IPS DF 6.9 (cell line): ENCODE results near the gene HOXC12.

Source experiments
- DNase-seq: peaks from one replicate; pipeline ENCODE4 v3.0.0-alpha.2; 2013; ENCODE audit warnings: low read depth, low spot score
- H3K27ac ChIP-seq: one replicate; pipeline ENCODE4 v1.5.1; 2013; ENCODE audit warnings: low read length, control low read depth
- H3K27me3 ChIP-seq: 2 replicates; pipeline ENCODE4 v1.6.1; 2013; ENCODE audit warnings: mild to moderate bottlenecking, low read length; ENCODE audit not compliant: control insufficient read depth, insufficient read depth
- H3K36me3 ChIP-seq: 2 replicates; pipeline ENCODE4 v1.6.1; 2013; ENCODE audit warnings: low read length; ENCODE audit not compliant: control insufficient read depth, insufficient read depth
- H3K4me1 ChIP-seq: 2 replicates; pipeline ENCODE4 v1.6.1; 2013; ENCODE audit warnings: low read length; ENCODE audit not compliant: control insufficient read depth, insufficient read depth
- H3K4me3 ChIP-seq: 2 replicates; pipeline ENCODE4 v1.5.1; 2013; ENCODE audit warnings: mild to moderate bottlenecking, low read length
- H3K9me3 ChIP-seq: 2 replicates; pipeline ENCODE4 v1.6.1; 2013; ENCODE audit warnings: low read length, inconsistent platforms; ENCODE audit not compliant: control insufficient read depth, insufficient read depth
- WGBS: extraction: QIAGEN DNeasy Blood & Tissue Kit; methylation state at CpG from one replicate; pipeline ENCODE4 v1.1.7; 2013; ENCODE audit warnings: mixed read lengths, missing lambda C conversion rate; ENCODE audit not compliant: insufficient read length, insufficient coverage; 5-methylcytosine and 5-hydroxymethylcytosine counted together

HOXC12 gene

DNA sequence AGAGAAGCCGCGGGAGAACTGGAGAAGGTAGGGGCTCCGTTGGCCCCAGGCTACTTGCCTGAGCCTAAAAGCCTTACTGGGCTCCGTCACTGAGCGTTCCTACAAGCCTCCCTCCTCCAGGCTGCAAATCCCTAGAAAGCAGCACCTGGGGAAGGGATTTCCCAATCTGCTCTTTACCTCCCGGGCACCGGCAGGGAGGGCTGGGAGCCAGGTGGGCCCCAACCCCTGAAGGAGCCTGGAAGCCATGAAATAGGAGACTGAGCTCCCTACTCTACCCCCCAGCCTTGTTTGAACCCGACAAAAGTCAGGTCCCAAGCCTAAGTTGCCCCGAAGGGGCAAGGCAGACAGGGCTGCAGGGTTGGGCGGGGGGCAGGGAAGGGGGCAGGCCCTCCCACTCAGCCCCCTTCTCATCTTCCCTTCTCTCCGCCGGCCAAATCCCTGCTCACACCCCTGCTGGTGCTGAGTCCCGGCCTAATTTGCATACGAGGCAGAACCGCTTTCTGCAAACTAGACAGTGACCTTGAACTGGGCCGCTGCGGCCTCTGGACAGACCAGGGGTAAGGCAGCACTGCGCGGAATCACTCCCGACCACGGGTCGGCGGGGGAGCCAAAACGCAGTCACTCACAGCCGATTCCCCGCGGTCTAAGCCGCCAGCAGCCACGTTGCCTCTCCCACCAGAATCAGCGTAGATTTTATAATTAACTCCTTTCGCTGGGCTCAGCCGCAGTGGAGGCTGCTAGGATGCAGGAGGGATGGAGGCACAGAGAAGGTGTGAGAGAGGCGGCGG, 3.7 kb upstream of the HOXC12 start:
- no CpG with 5 or more reads among the region's 34 CpGs for WGBS
- Histone ChIP-seq H3K27ac (no peak overlapping the region), H3K4me3 (no peak overlapping the region), H3K36me3 (no peaks in the 10 kb centered on the region), H3K4me1 (peaks cover 2% of the 10 kb centered on the region; the same call in 1 of the 2 replicates), H3K27me3 (peaks cover 97% of the 10 kb centered on the region), H3K9me3 (no peaks in the 10 kb centered on the region)
- DNase-seq = no peak

DNA sequence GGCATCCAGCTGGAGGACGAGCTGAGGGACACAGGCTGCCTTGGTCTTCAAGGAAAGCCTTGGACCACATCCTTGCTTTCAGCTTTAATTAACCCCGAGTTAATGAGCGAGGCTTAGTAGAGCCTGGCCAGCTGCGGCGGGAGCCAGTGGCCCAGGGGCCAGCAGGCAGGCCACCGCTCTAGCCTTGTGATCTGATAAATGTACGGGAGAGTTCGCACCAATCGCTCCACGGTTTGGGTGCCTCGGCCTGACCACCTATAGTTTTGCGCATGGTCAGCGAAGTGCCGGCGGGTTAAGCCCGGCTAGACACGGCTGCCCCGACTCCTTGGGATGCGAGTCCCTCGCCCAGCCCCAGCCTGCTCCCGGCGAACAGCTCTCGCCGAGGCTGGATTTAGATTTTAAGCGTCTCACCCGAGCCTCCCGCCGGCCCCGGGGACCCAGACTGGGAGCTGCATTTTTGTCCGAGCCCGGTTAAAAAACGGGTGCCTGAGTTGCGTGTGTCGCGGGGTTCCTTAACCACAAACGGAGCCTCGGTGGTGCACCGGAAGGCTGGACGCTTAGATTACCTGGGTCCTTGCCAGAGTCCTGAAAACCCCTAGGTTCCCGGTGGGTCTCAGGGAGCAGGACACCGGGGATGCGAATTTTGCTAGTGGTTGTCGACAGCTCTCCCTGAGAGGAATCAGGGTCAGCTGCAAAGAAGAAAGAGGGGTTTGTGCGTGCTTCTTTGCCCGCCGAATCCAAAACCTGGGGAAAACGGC, 2.9 kb upstream of the HOXC12 start:
- Histone ChIP-seq H3K36me3 (no peaks in the 10 kb centered on the region), H3K27me3 (peaks cover 97% of the 10 kb centered on the region), H3K4me1 (peaks cover 2% of the 10 kb centered on the region; the same call in 1 of the 2 replicates), H3K27ac (no peak overlapping the region), H3K9me3 (no peaks in the 10 kb centered on the region), H3K4me3 (no peak overlapping the region)
- no CpG with 5 or more reads among the region's 47 CpGs for WGBS
- no peak for DNase-seq

DNA sequence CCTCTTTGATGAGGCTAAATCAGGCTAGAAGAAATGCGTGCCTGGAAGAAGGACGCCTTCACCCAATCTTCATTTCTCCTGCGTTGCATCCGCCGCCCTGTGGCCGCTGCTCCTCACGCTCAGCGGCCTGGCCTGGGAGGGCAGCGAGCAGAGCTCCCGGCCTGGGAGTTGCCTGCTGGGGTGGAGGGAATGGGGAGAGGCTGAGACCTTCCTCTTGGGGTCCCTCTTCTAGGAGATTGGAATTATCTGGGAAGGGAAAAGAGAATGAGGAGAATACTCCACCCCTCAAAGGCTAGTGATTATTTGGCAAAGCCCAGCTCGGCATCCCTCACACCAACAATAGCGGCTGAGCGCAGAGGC, 2.4 kb upstream of the HOXC12 start:
- peaks cover 98% of the 10 kb centered on the region for H3K27me3 ChIP-seq
- no peaks in the 10 kb centered on the region for H3K9me3 ChIP-seq
- no peak for DNase-seq
- no peak overlapping the region for H3K4me3 ChIP-seq
- H3K27ac ChIP-seq = no peak overlapping the region
- no peaks in the 10 kb centered on the region for H3K36me3 ChIP-seq
- H3K4me1 ChIP-seq = peaks cover 2% of the 10 kb centered on the region; the same call in 1 of the 2 replicates
- no CpG with 5 or more reads among the region's 13 CpGs for WGBS

DNA sequence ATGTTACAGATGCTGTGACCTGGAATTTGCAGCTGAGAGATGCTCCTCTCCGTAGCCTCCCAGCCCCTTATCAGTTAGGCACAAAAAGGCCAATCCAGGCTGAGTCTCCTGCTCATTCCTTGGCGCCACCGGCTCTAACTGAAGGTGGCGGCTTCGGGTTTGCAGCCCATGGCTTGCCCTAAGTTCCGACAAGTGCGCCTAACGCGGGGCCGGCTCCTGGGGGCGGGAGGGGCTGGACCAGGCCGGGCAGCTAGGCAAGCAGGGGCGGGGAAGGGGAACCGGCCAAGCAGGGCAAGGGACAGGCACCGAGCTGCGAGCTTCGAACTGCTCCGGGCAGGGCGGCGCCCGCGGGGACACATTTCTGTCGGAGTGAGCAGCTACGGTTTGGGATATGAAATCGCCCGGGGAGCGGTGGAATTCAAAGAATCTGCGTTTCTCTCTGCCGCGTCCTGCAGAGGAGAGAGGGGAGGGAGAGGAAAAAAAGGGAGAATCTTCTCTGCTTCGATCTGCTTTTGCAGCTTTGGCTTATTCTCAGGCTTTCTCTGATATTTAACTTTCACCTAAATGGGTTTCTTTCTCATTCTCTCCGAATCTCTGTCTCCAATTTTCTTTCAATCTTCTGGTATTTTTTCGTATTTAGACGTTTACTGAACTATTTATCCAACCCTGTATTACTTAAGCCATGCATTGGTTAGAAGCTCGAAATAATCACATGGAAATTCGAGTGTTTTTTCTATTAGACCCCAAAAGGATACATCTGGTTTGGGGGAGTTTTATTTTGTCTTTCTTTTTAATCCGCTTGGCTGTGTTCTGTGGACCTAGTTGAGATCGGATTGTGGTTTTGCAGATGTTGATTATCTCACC, 1.6 kb upstream of the HOXC12 start:
- Histone ChIP-seq H3K4me3 (no peak overlapping the region), H3K27me3 (peaks cover 98% of the 10 kb centered on the region), H3K36me3 (no peaks in the 10 kb centered on the region), H3K9me3 (no peaks in the 10 kb centered on the region), H3K27ac (no peak overlapping the region), H3K4me1 (peaks cover 2% of the 10 kb centered on the region; the same call in 1 of the 2 replicates)
- no peak for DNase-seq
- no CpG with 5 or more reads among the region's 38 CpGs for WGBS

DNA sequence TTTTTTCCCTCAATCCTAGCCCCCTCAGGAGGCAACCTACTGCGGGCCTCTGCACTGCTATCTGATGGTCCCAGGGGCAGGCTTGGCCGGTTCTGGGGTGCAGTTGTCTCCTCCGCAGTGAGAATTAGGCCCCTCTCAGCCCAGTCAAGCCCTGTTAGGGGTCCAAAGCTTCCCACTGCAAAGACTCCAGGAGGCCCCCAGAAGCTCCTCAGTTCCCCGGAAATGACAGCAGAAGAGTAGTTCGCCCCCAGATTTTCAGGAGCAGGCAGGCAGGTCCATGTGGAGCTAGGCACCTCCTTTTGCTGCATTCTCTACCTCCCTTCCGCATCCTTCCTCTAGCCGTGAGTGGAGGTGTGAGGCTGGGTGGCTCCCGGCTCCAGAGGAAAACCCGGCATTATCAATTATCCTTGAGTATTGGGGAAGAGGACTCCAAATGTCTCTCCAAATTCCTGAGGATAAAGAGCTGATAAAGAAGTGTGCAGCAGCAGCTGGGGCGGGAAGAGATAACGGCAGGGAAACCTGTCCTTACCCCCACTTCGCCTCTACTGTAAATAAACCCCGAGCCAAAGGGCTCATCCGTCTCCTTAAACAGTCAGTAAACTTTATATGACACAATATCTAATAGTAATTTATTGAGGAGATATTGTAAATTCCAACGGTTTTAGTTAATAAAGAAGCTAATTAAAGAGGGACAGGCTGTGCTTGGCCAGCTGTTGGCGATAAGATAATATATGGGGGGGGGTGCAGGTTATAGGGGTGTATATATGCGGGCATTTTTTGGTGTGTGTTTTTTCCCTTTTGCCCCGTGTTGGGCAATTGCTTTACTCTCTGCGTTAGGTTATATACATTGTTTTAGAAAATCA, 641 bp upstream of the HOXC12 start:
- Histone ChIP-seq H3K4me1 (peaks cover 2% of the 10 kb centered on the region; the same call in 1 of the 2 replicates), H3K9me3 (no peaks in the 10 kb centered on the region), H3K27me3 (peaks cover 97% of the 10 kb centered on the region), H3K4me3 (no peak overlapping the region), H3K36me3 (no peaks in the 10 kb centered on the region), H3K27ac (no peak overlapping the region)
- no peak for DNase-seq
- WGBS = no CpG with 5 or more reads among the region's 19 CpGs

DNA sequence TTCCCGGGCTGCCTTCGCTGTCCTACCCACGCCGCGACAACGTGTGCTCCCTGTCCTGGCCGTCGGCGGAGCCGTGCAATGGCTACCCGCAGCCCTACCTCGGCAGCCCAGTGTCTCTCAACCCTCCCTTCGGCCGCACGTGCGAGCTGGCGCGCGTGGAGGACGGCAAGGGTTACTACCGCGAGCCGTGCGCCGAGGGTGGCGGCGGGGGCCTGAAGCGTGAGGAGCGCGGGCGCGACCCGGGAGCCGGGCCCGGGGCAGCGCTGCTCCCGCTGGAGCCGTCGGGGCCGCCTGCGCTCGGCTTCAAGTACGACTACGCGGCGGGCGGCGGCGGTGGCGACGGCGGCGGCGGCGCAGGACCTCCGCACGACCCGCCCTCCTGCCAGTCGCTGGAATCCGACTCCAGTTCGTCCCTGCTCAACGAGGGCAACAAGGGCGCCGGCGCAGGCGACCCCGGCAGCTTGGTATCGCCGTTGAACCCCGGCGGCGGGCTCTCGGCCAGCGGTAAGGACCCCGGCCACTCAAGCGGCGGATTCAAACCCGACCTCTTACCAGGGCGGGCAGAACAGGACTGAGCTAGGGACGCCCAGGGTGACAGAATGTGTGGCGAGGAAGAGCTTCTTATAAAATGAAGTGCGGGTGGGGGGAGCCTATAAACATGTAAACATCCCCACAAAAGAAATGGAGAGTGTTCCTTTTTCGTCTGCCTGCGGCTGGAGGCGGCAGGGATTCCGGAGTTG, 503 bp downstream of the HOXC12 start:
- DNase-seq = no peak
- WGBS = no CpG with 5 or more reads among the region's 86 CpGs
- Histone ChIP-seq H3K9me3 (no peaks in the 10 kb centered on the region), H3K36me3 (no peaks in the 10 kb centered on the region), H3K4me1 (peaks cover 2% of the 10 kb centered on the region; the same call in 1 of the 2 replicates), H3K4me3 (no peak overlapping the region), H3K27ac (no peak overlapping the region), H3K27me3 (peaks cover 97% of the 10 kb centered on the region)

DNA sequence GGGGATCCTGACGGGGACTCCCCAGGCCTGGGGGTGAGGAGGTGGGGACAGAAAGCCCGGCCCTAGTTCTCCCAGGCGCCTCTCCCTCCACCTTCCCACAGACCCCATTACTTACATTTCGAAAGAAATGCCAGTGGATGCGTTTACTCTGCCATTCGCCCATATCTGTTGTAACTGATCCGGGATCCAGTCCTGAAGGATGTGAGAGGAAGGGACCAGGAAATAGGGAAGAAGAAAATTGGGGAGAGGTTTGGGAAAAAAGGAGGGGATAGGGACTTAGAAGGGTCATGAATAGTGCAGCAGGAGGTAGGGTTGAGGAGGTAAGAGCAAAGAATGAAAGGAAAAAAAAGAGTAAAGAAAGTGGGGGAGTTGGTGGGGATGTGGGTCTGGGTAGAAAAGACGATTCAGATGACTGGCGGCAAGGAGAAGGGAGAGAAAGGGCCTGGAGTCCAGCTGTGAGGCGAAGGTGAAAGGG, 1.1 kb downstream of the HOXC12 start:
- H3K36me3 ChIP-seq = no peaks in the 10 kb centered on the region
- no peak overlapping the region for H3K27ac ChIP-seq
- H3K27me3 ChIP-seq = peaks cover 97% of the 10 kb centered on the region
- 100% methylated on average over 2 of the region's 10 CpGs for WGBS
- H3K4me3 ChIP-seq = no peak overlapping the region
- no peaks in the 10 kb centered on the region for H3K9me3 ChIP-seq
- H3K4me1 ChIP-seq = peaks cover 2% of the 10 kb centered on the region; the same call in 1 of the 2 replicates
- no peak for DNase-seq

DNA sequence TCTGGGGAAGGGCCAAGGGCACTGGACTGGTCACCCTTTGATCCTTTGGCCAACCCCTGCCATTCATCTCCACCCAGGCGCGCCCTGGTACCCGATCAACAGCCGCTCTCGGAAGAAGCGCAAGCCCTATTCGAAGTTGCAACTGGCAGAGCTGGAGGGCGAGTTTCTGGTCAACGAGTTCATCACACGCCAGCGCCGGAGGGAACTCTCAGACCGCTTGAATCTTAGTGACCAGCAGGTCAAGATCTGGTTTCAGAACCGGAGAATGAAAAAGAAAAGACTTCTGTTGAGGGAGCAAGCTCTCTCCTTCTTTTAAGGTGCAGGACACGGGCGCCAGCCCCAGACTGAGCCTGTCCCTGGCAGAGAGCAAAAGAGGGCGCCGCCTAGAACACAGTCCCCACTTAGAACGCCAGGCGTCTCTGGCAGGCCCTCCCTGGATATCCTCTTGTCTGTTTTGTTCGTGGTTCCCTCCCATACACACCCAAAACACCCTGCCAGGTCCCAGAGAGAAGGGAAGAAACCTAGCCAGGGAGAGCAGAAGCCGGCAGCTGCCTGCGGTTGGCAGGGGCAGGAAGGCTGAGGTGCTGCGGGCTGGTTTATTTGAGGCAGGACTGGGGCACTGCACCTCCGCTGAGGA, 1.7 kb downstream of the HOXC12 start:
- H3K27ac ChIP-seq = no peak overlapping the region
- H3K36me3 ChIP-seq = no peaks in the 10 kb centered on the region
- no peak for DNase-seq
- H3K4me3 ChIP-seq = no peak overlapping the region
- H3K27me3 ChIP-seq = peaks cover 97% of the 10 kb centered on the region
- WGBS = no CpG with 5 or more reads among the region's 25 CpGs
- H3K9me3 ChIP-seq = no peaks in the 10 kb centered on the region
- peaks cover 5% of the 10 kb centered on the region; the same call in 1 of the 2 replicates for H3K4me1 ChIP-seq
